Measurements from ENCODE around the gene CHAF1A.

The CHAF1A gene, protein sequence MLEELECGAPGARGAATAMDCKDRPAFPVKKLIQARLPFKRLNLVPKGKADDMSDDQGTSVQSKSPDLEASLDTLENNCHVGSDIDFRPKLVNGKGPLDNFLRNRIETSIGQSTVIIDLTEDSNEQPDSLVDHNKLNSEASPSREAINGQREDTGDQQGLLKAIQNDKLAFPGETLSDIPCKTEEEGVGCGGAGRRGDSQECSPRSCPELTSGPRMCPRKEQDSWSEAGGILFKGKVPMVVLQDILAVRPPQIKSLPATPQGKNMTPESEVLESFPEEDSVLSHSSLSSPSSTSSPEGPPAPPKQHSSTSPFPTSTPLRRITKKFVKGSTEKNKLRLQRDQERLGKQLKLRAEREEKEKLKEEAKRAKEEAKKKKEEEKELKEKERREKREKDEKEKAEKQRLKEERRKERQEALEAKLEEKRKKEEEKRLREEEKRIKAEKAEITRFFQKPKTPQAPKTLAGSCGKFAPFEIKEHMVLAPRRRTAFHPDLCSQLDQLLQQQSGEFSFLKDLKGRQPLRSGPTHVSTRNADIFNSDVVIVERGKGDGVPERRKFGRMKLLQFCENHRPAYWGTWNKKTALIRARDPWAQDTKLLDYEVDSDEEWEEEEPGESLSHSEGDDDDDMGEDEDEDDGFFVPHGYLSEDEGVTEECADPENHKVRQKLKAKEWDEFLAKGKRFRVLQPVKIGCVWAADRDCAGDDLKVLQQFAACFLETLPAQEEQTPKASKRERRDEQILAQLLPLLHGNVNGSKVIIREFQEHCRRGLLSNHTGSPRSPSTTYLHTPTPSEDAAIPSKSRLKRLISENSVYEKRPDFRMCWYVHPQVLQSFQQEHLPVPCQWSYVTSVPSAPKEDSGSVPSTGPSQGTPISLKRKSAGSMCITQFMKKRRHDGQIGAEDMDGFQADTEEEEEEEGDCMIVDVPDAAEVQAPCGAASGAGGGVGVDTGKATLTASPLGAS

DNA sequence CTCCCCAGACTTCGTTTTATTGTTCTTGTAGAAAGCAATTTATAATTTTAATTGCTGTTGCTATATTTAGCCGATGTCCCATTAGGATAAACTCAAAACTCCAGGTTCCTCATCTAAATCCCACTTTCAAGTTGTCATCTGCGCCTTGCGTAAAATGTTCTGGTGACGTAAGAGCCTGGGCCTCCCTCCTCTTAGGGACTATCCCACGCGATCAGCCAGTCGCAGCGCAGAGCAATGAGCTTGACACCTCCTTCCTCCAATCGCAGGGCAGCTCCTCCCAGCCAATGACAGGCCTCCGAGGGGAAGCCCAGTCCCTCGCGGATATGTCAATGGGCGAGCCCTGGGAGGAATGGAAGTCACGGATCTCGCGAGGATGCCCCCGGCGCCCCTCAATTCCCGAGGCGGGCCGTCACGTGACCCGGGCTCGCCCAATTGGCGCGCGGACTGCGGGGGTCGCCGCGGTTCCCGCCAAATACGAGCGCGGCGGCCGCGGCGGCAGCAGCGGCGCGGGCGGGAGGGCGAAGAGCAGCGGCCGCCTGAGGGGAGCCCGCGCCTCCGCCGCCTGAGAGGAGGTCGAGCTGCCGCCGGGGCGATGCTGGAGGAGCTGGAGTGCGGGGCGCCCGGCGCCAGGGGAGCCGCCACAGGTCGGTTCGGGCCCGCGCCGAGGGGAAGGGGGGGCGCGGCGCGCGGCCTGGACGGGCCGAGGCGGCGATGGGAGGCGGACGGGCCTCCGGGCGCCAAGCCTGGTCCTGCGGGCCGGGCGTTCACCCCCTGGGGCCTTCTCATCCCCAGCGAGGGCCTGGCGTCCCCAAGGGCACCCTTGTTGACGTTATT is at the start of gene CHAF1A:
TSS of gene CHAF1A (plus strand) at position 470 of the 834 bp plus-strand sequence. CDS start at position 593, 123 bp downstream.
- peak; percentile 100 for DNase-seq

- peak; percentile 60 for DNase-seq
These were observed 49.7 kb upstream of the CHAF1A start for GRCh38 chr19:4352701-4353121.

DNA sequence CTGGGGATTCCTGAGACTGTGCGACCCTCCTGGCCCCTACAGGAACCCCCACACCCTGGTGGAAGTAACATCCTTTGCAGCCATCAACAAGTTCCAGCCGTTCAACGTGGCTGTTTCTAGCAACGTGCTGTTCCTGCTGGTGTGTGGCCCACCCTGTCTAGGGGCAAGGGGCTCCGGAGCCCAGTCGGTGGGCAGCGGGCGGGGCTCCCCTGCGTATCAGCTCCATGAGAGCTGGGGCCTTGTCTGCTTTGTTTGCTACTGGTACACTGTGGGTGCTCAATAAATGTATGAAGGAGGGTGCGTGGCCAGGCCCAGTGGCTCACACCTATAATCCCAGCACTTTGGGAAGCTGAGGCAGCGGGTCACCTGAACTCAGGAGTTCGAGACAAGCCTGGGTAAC is 48.2 kb upstream of the CHAF1A start:
- DNase-seq: no peak

DNA sequence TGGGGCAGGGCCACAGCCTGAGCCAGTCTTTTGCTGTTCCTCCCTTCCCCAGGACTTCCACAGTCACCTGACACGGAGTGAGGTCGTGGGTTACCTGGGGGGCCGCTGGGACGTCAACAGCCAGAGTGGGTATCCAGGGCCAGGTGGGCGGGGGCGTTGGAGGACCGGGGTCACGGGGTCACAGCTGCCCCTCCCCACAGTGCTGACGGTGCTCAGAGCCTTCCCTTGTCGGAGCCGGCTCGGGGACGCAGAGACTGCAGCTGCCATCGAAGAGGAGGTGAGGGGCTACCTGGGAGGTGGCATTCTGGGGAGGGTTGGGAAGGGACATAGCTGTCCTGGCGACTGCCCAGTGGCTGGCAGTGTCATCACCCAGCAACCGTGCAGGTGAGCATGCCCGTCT is 47.5 kb upstream of the CHAF1A start:
- no peak for DNase-seq

GRCh38 chr19:4357095-4357797 is 45.2 kb upstream of the CHAF1A start:
- DNase-seq: no peak

- no peak for DNase-seq
These were observed 44.5 kb upstream of the CHAF1A start for GRCh38 chr19:4357921-4358326.

DNA sequence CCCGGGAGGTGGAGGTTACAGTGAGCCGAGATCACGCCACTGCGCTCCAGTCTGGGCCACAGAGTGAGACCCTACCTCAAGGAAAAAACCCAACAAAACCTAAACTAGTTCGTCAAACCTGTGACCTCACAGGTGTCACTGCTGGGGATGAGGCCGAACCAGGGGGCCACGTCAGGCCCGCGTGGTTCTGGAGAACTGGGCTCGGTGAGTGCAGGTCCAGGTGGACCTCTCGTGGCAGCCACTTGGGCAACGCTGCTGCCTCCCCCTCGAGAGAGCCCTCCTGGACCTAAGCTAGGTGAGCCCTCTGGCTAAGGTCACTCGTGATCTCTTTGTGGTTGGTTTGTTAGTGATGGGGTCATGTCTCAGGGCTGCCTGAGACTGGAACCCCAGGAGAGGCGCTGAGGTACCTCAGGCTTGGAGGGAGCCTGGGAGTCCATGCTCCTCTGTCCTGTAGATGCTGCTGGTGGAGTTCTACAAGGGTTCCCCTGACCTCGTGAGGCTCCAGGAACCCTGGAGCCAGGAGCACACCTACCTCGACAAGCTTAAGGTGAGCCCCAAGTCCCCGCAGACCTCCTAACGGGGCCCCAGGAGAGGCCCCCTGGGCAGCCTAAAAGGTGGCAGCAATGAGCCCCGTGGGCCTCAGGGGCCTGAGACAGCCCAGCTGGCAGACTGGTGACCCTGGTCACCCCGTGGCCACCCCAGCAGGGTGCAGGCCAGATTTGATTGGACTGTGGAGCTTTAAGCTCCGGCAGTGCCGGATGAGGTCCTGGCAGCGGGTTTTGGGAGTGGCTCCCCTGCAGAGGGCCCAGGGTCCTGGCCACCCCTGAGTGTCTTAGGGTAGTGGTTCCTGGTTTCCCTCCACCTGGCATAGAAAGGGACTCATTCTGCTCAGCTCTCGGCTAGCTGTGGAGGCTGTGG is 43.5 kb upstream of the CHAF1A start:
- no peak for DNase-seq

GRCh38 chr19:4359627-4360000 is 42.8 kb upstream of the CHAF1A start:
- no peak for DNase-seq

- DNase-seq: no peak
These were observed 42.3 kb upstream of the CHAF1A start for GRCh38 chr19:4360081-4360569.

DNA sequence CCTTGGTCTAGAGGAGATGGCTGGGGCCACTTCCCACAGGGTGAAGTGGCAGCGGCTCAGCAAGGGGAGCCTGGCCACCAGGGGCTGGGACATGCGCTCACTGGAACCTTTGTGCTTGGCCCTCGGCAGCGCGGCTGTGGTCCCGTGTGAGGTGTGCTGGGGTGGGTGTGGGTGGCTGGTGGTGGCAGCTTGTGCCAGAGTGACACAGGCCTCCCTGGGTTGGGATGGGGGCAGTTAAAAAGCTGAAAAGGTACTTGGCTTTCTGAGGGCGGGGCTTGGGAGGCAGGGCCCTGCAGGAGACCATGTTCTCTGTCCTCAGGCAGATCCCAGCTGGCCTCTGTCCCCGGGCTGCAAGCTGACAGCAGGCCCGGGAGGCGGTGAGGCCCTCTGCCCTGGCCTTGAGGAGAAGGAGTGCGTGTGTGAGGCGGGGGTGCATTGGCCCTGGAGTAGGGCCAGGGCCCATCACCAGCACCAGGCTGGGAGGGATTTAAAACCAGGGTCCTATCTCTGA is 41.7 kb upstream of the CHAF1A start:
- DNase-seq: no peak

DNA sequence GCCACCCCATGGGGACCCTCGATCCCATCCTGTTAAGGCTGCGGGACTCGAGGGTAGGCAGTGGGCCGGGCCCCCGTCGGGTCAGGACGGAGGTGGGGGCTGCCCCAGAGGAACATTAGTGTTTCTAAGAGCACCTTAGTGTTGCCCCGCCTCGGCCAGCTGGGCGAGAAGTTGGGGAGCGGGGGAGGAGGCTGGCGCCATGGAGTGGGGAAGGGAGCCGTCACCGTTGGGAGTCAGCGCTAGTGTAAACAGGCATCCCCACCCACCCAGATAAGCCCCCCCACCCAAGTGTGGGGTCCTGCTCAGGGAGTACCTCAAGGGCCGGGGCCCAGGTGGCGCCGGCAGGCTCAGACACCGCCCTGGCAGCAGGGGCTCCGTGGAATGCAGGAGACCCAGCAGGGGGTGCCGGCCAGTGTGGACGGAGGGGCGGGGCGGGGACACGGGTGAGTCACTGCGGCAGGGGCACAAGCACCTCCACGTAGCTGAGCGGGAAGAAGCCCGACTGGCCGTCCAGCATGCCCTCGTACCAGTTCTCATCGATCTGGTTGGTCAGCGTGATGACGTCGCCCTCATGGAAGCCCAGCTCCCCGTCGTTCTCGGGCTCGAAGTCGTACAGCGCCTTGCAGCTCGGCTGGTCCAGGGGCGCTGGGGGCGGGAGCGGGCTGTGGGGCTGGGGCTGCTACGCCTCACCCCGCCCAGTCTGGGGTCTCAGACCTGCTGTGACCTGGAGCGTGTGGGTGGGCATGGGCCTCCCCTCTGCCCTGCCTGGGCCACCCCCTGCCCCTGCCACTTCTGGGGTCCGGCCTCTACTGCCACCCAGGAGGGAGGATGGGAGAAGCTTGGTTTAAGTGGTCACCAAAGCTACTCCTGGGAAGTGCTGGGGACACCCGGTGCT is 41.0 kb upstream of the CHAF1A start:
- DNase-seq: no peak

DNA sequence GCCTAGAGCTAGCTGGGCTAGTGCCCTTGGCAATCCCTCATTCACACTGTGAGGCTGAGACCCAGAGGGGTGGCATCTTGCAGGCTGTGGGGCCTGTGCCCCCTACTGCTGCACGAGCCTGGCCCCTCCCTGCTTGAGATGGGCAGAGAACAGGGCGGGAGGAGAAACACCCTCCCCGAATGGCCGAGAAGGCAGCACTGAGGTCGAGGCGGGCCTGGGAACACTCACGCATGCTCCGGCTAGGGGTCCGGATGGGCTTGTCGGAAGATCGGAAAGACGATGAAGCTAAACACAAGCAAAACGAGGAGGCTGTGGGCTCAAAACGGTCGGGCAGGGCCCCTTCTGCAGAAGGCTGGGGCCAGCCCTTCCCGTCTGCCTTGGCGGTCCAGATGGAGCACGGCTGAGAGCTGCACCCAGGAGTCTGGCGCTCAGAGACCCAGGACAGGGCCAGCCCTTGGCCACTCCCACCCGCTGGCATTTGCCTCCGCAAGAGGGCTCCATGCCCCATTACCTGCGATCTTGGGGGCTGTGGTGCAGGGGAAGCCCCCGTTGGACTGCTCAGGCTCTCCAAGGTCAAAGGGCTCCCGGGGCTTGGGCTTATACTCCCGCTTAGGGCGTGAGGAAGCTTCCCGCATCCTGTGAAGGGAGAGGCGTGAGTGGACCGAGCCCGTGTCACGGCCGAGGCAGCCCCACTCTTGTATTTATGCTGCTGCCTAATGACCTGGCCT is 40.2 kb upstream of the CHAF1A start:
- DNase-seq: no peak

DNA sequence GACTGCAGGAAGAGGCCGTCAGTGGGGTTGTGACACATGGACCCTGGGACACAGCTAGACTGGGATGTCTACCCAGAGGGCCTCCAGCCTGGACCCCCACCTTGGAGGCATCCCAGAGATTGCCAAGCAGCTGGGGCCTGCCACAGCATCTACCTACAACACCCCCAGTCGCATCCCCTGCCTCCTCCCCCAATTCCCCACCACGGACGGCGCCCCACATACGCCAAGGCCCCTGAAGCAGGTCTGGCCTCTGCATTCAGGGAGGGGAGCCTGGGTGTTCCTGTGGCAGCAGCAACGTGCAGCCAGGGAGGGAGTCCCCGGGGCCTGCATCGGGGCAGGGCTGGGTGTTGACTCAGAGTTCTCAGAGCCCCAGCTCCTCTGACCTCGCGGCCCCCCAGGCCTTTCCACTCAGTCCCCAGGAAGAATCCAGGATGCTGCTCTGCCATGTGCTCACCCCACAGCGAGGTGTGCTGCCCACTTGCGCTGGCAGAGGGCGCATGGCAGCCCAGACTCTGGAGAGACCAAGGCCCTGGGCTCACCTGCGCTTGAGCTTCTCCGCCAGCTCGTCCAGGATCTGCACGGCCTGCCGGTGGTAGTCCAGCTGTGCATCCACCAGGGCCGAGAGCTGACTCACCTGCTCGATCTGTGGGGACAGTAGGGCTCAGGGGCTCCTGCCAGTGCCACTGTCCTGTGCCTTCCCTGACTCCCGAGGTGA is 39.5 kb upstream of the CHAF1A start:
- no peak for DNase-seq

DNA sequence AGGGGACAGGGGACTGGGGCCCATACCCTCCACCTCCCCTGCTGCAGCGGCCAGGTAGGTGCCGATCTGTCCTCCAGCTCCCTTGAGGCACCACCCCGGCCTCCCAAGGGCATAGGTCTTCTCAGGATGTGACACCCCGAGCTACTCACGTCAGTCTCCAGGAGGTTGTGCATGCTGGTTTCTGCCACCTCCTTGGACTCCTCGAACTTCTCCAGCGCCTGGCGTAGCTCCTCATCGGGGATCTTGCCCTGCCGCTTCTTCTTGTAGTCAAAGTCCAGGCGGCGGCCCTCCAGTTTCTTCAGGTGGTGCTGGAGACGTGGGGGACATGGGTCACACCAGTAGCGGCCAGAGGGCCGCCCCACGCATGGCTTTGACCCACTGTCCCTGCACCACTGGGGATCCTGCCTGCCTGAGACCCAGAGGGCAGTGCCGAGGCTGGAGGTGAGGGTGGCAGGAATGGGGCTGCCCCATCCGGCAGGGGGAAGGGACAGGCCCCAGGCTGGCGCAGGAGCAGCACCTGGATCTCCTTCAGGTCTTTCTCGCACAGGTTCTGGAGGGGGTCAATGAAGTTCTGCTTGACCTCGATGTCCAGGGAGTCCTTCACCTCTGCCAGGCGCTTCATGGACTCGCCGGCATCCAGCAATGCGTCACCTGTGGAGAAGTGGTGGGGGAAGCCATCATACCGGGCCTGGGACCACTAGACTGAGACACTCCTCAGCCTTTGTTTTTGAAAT is 38.7 kb upstream of the CHAF1A start:
- DNase-seq: no peak

- no peak for DNase-seq
These were observed 37.1 kb upstream of the CHAF1A start for GRCh38 chr19:4365341-4365740.

DNA sequence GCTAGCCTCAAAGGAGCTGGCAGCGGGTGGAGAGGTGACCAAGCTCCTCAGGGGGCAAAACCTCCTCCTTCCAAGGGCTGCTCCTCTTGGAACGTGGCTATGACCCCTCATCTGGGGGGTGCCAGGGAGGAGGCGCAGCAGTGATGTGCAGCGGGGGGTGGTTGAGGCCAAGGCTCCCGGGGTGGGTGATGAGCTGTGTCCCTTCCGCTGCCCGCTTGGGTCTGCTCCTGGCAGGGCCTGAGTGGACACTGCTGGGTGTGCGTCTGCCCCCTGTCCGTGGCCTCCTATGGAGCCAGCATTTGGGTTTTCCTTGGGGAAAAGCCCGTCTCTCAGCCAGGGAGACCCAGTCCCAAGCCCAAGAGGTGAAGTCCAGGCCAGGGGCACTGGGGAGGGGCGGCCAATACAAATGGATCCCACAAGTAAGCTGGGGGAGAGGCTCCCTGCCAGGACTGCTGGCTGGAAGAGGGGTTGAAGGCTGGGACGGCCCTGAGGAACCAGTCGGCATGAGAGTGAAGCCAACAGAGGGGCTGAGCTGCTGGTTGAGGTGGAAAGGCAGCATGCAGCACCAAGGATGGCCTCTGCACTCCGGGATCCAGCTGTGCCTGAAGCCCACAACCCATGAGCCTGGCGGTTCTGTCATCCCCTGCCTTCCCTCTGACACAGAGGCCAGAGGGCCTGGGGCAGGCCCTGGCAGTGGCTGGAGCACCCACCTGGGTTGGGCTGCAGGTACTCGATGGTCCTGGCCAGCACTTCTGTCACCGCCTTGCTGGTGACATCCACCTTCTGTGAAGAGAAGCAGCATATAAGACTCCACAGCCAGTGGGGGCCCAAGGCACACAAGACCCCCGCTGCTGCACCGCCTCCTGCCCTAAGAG is 36.4 kb upstream of the CHAF1A start:
- no peak for DNase-seq
